HK-2 (cell line): ENCODE measurements around the gene GTF2IRD1.
"Not testable (repeated sequence)": the region's sequence is repeated elsewhere in the genome, so short reads cannot be mapped to it uniquely, and the experiment has no call there.

ENCODE experiments used
- DNase-seq: peaks from one replicate; pipeline ENCODE4 v3.0.0-alpha.2; 2018; ENCODE audit not compliant: unreplicated experiment

Gene GTF2IRD1

DNA sequence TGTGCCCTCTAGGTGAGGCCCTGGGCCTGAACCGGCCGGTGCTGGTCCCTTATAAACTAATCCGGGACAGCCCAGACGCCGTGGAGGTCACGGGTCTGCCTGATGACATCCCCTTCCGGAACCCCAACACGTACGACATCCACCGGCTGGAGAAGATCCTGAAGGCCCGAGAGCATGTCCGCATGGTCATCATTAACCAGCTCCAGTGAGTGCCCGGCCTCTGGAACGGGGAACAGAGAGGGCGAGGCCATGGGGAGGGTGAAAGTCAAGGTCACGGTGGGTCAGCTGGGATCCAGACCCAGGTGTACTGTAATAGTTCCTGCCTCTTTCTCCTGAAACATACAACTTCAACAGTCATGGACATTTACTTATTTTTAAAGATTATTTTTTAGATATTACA lies 137.1 kb downstream of the GTF2IRD1 start:
- no peak for DNase-seq

DNA sequence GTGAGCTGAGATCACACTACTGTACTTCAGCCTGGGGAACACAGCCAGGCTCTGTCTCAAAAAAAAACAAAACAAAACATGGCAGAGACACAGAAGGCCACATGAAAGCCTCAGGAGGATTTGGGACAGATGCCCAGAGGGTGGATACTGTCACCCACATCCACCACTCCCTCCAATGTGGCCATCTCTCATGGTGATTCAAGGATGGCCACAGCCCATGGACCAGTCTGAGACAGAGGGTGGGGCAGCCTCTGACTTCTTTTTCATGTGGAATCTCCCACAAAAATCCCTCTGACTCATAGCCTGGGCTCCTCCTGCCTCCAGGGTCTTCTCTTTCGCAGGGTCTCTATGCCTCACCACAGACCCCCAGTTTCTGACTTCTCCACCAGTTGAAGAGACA lies 144.9 kb downstream of the GTF2IRD1 start:
- DNase-seq, result no peak

DNA sequence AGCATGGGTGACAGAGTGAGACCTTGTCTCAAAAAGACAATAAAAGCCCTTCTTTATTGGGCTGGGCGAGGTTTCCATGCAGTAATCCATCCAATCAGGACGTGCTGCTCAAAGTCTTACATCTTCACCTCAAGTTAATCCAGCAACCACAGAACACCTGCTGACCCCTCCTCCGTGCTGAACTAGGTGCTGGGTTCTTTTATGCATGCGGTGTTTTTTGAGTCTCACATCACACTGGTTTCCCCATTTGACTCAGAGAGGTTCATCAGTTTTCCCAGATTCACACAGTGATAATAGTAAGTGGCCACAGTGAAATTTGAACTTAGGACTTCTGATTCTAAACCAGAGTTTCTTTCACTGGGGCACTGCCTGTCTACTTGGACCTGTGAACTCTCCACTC lies 145.5 kb downstream of the GTF2IRD1 start:
- no peak for DNase-seq

DNA sequence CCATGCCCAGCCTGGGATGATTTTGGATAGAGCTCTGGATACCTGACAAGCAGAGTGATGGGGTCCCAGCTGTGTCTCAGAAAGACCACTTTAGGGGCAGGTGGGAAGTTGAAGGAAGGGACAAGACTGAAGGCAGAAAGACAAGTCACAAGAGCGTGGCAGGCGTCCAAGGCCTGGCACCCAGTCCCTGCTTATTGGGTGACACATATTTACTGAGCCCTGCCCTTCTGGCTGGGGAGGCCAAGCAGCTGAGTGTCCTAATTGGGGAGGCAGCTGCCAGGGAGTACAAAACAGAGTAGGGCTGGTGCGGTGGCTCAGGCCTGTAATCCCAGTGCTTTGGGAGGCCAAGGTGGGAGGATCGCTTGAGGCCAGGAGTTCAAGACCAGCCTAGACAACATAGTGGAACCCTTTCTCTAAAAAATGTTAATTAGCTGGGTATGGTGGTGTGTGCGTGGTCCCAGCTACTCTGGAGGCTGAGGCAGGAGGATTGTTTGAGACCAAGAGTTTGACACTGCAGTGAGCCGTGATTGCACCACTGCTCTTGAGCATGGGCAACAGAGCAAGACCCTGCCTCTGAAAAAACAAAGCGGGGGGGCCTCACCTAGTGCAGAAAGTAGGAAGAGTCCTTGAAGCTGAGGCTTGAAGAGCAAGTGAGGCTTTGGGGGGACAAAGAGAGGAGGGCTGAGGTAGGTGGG lies 150.8 kb downstream of the GTF2IRD1 start:
- no peak for DNase-seq

DNA sequence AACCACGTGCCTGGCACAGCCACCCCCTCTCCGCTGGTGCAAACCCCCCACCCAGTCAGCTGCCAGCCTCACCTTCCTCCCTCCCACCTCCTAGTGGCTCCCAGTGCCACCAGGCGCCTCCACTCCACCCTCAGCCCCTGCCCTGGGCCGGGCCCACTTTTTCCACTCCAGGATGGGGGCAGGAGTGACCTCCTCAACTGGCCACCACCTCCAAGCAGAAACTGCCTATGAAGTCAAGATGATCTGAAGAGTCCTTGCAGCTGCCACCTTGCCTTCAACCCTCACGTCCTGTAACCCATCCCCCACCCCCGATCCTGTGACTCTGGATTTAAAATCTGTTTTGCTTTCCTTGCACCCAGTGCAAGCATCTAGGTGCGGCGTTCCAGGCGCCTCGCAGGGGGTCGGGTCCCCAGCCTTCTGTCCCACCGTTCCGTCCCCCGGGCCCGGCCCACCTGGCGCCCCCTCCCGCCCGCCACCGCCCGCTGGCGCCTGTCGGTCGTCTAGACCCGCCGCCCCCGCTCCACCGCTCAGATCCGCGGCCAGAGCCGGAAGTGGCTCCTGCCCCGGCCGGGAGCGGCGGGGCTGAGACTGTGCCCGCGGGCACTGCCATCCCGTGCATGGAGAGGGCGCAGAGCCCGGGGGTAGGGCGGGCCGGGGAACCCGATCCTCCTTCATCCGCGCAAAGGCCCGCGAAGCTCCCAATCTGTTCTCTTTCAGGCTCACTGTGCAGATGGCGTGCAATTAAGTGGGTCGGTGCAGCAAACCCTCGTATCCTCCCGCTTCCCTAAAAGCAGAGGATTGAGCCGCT lies 152.6 kb downstream of the GTF2IRD1 start:
- no peak for DNase-seq

DNA sequence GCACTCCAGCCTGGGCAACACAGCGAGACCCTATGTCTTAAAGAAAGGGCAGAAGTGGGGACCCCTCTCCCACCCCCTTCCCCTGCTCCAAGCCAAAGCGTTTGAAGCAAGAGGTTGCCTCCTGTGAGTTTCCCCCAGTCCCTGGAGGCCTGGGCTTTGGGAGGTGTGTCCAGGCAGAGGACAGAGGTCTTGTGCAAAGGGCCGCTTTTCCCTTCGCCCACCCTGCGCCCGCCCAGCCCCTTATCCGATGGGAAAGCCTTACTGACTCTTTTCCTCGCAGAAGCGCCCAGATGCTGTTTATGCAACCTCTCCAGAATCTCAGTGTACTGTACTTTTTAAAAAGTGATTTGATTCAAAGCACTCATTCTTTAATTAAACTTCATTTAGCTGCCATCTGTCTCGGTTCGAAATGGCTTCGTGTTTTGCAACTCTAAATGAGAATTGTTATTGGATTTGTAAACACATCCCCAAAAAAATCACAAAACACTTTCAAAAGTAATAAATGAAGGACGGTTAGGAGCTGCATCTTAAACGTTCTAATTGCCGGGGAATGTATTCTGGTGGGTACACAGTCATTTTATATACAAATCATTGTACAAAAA lies 153.3 kb downstream of the GTF2IRD1 start:
- no peak for DNase-seq

DNA sequence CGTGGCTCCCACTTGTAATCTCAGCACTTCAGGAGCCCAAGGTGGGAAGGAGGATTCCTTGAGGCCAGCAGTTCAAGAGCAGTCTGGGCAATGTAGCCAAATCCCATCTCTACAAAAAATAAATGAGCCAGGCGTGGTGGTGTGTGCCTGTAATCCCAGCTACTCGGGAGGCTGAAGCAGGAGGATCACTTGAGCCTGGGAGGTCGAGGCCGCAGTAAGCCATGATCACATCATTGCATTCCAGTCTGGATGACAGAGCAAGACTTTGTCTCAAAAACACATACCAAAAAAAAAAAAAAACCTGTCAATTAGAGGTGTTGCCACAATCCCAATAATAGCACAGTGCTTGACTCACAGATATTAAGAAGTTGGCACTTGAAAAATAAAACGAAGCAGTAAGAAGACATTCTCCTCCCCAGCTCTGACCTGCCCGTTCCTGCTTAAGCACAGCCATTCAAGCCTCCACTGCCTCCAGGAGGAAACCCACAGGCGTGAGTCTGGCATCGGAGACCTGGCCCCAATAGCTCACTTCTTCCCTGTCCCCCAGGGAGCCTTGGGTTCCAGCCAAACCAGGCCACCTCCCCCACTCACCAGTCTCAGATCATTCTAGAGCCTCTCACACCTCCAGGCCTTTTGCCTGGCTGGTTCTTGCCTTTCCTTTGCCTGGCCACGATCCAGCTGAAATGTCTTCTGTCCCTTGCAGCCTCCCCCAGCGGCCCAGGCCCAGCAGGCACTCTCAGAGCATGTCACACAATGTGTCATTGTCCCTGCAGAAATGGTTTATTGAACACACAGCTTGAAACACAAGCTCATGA lies 158.5 kb downstream of the GTF2IRD1 start:
- DNase-seq, result peak; percentile 67

DNA sequence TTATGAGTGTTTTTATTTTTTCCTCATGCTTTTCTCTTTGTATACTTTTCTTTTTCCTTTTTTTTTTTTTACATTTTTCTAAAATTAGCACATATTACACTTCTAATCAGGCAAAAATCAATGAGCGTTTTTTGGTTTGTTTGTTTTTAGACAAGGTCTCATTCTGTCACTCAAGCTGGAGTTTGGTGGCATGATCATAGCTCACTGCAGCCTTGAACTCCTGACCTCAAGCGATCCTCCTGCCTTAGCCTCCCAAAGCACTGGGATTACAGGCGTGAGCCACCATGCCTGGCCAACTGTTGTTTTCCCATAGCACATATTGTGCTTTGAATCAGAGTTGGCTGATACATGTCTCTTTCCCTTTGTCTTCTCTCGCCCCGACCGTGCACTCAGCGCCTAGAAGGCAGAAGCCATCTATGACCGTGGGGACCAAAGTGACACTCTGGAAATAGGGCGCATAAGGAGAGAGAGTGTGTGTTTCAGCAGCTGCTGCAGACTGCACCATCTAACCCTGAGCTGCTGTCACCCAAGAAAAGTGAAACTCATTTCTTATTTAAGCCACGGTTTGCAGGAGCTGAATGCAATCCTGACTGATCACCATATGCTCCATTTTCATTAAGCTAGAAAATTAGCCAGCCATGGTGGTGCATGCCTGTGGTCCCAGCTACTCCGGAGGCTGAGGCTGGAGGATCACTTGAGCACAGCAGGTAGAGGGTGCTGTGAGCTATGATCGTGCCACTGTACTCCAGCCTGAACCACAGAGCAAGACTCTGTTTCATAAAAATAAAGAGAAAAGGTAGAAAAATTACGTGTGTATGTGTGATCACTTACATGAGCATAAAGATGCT lies 162.5 kb downstream of the GTF2IRD1 start:
- DNase-seq, result no peak

DNA sequence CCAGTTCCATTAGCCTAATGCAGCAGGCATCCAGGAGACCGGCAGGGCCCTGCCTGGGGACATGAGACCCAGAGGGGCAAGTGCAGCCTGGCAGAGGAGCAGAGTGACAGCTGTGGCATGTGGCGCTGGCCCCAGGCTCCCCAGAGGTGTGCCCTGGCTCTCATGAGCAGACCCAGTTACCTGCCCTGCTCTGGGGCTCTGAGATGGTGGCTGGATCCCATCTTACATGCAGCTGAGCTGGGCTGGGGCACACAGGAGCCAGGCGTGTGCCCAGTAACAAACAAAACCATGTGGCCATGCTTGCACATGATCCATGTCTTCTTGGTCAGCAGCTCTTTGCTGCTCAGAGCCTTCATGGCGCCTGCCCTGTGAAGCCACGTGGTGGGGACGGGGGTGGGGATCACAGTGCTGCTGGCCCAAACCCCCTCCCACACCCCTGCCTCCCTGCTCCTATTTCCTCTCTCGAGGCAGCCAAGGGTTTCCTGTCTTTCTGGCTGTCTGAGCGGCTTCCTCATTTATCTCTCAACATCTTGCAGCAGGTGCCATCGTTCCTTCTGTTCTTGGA lies 163.6 kb downstream of the GTF2IRD1 start:
- no peak for DNase-seq

DNA sequence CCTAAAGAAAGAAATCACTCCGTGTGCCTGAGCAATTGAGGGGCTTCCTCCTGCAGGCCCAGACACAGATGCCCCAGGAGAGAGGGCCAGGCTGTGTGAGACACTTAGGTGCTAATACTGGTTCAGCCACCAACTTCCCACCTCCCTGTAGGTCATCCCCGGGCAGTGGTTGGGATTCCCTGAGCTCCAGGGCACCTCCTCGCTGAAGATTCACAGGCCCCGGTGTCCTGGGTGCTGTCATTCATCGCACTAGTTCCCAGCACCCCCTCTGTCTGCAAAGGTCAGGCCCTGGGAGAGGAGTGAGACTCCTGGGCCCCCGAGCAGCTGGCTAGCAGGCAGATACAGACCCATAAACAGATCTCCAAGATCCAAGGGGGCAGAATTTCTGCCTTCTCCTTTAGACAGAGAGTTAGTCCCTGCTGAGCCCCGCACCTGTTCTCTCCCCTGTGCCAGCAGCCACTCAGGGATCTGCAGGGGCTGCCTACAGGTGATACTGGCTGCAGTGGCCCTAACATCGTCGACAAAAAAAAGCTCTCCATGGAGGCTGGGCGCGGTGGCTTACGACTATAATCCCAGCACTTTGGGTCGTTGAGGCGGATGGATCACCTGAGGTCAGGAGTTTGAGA lies 165.6 kb downstream of the GTF2IRD1 start:
- no peak for DNase-seq

DNA sequence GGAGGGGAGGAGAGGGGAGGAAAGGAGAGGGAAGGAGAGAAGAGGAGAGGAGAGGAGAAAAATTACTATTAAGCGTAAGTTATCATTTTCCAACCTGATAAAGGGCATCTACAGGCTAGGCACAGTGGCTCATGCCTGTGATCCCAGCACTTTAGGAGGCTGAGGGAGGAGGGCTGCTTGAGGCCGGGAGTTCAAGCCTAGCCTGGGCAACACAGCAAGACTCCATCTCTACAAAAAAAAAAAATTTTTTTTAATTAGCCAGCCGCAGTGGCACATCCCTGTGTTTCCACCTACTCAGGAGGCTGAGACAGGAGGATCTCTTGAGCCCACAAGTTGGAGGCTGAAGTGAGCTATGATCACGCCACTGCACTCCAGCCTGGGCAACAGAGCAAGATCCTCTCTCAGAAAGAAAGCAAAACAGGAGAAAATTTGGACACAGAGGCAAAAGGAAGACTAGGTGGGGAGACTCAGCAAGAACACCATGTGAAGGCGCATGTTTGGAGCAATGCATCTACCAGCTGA lies 168.6 kb downstream of the GTF2IRD1 start:
- no peak for DNase-seq

DNA sequence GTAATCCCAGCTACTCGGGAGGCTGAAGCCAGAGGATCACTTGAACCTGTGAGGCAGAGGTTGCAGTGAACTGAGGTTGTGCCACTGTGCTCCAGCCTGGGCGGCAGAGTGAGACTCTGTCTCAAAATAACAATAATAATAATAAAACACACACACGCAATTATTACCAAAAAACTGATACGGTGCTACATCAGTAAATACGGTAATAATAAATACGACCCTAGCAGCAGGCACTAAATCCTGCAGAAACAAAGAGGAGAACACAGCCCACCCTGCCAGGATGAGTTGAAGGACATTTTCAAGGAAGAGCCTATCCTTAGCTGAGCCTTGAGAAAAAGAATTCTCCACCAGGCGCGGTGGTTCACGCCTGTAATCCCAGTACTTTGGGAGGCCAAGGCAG lies 169.4 kb downstream of the GTF2IRD1 start:
- no peak for DNase-seq

DNA sequence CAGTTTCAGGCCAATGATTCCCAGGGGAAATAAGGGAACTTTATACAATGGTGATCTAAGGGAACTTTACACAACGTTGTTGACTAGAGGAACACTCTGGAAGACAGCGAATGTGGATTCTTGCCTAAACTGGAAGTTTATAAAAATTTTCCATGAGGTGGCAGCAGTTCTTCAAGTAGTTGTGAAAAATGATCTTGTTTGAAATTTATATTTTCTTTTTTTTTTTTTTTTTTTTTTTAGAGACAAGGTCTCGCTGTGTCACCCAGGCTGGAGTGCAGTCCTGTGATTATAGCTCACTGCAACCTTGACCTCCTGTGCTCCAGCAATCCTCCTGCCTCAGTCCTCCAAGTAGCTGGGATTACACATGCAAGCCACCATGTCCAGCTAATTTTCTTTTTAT lies 171.7 kb downstream of the GTF2IRD1 start:
- DNase-seq, result no peak

DNA sequence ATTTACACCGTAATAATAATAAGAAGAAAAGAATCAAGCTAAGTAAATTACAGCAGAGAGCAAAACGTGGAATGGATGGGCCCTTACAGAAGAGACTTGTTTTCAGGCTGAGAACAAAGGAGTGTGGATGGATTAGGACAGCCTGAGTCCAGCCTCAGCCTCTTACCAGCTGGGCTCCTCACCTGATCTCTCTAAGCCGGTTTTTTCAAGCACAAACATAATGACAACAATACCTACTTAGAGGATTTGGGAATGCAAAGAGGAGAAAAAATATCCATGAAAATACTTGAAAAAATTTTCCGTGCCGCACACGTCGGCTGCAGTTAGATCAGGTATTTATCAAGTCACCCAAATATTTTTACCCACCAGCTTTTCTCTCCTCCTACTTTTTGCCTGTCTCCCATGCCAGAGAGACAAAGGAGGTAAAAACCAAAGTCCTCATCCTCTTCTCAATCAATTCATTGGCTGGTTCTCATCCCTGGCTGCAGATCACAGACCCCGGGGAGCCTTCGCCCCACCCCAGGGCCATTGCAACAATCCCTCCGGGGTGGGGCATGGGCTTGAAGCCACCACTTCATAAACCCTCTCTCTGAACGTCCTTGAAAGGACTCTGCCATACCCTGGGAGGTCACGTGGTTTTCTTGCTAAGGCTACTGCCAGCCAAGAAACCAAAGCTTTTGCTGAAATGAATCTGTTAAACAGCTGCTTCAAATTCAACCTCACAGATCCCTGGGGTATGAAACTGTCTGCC lies 174.1 kb downstream of the GTF2IRD1 start:
- no peak for DNase-seq

DNA sequence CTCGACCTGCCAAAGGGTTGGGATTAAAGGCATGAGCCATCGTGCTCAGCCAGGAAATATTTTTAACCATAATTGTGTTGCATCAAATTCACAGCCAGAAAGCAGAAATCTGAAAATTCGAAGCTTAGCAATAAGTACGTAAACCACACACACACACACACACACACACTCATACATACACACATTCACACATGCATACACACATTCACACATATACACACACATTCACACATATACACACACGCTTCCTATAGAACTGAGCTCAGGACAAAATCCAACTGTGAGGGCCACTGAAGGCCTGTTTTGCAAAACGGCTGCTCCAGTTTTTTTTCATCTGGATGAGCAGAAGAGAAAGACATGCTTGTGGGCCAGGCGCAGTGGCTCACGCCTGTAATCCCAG lies 178.8 kb downstream of the GTF2IRD1 start:
- no peak for DNase-seq

DNA sequence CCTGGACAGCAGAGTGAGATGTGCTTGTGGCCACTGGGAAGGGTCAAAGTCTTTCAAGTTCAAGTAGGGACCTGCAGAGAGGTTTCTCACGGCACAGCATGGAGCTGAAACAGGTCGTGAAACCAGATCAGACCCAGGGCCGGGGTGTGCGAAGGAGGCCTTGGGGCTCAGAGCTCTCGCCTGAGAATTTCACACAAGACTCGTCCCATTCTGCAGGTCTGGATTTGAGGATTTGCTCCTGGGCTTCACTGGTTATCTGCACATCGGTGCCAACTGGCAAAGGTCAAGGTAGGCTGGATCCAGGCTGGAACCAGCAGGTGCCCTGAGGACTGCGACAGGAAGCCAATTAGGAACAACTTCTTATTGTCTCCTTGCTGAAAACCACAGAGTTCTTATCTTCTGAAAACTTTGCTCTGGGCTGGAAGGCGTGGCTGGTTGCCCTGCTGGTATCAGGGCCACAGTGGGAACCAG lies 179.8 kb downstream of the GTF2IRD1 start:
- DNase-seq, result no peak

DNA sequence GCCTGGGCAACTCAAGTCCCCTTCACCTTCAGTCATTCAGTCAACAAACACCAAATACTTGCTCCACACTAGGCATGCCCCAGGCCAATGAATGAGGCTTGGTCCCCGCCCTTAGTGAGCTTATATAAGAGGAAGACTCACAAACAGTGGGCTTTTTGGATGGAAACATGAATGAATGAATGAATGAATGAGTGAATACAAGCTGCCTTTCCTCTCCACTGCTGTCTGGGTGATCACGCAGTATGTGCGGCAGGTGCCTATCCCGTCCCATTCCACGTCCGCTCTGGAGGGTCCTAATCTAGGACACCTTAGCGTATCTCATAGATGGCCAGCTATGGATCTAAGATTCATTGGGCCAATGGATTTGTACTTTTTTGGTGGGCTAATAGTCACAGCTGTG lies 184.0 kb downstream of the GTF2IRD1 start:
- DNase-seq, result no peak

DNA sequence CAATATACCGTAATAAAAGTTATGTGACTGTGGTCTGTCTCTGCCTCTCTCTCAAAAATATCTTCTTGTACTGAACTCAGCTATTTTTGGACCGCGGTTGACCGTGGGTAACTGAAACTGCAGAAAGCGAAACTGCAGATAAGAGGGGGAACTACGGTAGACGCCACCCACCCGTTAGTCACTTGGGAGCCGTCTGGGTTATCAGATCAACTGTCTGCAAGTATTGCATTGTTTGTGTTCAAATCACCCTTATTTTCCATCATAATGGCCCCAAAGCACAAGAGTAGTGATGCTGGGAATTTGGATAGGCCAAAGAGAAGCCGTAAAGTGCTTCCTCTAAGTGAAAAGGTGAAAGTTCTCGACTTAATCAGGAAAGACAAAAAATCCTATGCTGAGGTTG lies 196.3 kb downstream of the GTF2IRD1 start:
- not testable (repeated sequence) for DNase-seq

DNA sequence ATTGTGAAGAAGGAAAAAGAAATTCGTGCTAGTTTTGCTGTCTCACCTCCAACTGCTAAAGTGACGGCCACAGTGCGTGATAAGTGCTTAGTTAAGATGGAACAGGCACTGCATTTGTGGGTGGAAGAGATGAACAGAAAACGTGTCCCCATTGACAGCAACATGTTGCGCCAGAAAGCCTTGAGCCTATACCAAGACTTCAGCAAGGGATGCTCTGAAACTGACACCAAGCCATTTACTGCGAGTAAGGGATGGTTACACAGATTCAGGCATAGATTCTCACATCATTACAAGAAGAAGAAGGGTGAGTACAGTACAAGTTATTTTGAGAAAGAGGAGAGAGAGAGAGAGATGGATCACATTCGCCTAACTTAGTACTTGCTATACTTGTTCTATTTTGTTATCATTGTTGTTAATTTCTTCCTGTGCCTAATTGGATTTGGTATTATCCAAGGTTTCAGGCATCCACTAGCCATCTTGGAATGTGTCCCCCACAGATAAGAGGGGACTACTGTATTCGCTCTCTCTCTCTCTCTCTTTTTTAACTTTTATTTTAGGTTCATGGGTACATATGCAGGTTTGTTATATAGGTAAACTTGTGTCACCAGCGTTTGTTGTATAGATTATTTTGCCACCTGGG lies 196.9 kb downstream of the GTF2IRD1 start:
- DNase-seq, result not testable (repeated sequence)
